NCI-H128 (cell line): ENCODE results near the gene VSTM2B.
A peak's percentile ranks its signal among the peaks of the same experiment; 100 is the strongest.

Source experiments
- DNase-seq: peaks from one replicate; lab custom pipeline; 2025; ENCODE audit not compliant: unreplicated experiment; lab: John Stamatoyannopoulos, UW

VSTM2B gene

GRCh38 chr19:29587059-29587458, 61.3 kb downstream of the VSTM2B start:
- DNase-seq: no peak

- no peak for DNase-seq
These were observed 61.8 kb downstream of the VSTM2B start for GRCh38 chr19:29587518-29587986.

GRCh38 chr19:29588095-29588494, 62.3 kb downstream of the VSTM2B start:
- no peak for DNase-seq

- DNase-seq: no peak
These were observed 64.5 kb downstream of the VSTM2B start for GRCh38 chr19:29590278-29590677.

- no peak for DNase-seq
These were observed 65.9 kb downstream of the VSTM2B start for GRCh38 chr19:29591670-29592069.

- no peak for DNase-seq
These were observed 68.1 kb downstream of the VSTM2B start for GRCh38 chr19:29593869-29594268.

GRCh38 chr19:29596080-29596727, 70.4 kb downstream of the VSTM2B start:
- DNase-seq: peak; percentile 8

- DNase-seq: no peak
These were observed 71.2 kb downstream of the VSTM2B start for GRCh38 chr19:29596885-29597525.

GRCh38 chr19:29598036-29598435, 72.2 kb downstream of the VSTM2B start:
- DNase-seq: no peak

GRCh38 chr19:29598496-29598895, 72.7 kb downstream of the VSTM2B start:
- no peak for DNase-seq

GRCh38 chr19:29603308-29603707, 77.5 kb downstream of the VSTM2B start:
- no peak for DNase-seq

GRCh38 chr19:29605653-29606419, 80.0 kb downstream of the VSTM2B start, which contains the start of gene POP4:
TSS of gene POP4 (plus strand) at chr19:29606283. CDS start at chr19:29606319, 36 bp downstream.
- peak; percentile 89 for DNase-seq

GRCh38 chr19:29606420-29606747, 80.6 kb downstream of the VSTM2B start:
- DNase-seq: no peak

GRCh38 chr19:29609636-29610035, 83.8 kb downstream of the VSTM2B start:
- DNase-seq: no peak

- DNase-seq: no peak
These were observed 84.4 kb downstream of the VSTM2B start for GRCh38 chr19:29610213-29610573.

GRCh38 chr19:29610574-29611271, 84.9 kb downstream of the VSTM2B start:
- DNase-seq: peak; percentile 70

GRCh38 chr19:29612121-29612520, 86.3 kb downstream of the VSTM2B start:
- DNase-seq: no peak

- DNase-seq: no peak
These were observed 87.2 kb downstream of the VSTM2B start for GRCh38 chr19:29612801-29613595.

- DNase-seq: no peak
These were observed 88.3 kb downstream of the VSTM2B start for GRCh38 chr19:29614046-29614445.
